HG02588 (cell line): Measurements from ENCODE around the gene ZNF778.

Experiments
- ATAC-seq: cut with Tn5 transposase; IDR thresholded peaks from one replicate; pipeline ENCODE4 v1.9.1; 2021; ENCODE audit warnings: mild to moderate bottlenecking, moderate library complexity; ENCODE audit not compliant: unreplicated experiment

The ZNF778 gene

DNA sequence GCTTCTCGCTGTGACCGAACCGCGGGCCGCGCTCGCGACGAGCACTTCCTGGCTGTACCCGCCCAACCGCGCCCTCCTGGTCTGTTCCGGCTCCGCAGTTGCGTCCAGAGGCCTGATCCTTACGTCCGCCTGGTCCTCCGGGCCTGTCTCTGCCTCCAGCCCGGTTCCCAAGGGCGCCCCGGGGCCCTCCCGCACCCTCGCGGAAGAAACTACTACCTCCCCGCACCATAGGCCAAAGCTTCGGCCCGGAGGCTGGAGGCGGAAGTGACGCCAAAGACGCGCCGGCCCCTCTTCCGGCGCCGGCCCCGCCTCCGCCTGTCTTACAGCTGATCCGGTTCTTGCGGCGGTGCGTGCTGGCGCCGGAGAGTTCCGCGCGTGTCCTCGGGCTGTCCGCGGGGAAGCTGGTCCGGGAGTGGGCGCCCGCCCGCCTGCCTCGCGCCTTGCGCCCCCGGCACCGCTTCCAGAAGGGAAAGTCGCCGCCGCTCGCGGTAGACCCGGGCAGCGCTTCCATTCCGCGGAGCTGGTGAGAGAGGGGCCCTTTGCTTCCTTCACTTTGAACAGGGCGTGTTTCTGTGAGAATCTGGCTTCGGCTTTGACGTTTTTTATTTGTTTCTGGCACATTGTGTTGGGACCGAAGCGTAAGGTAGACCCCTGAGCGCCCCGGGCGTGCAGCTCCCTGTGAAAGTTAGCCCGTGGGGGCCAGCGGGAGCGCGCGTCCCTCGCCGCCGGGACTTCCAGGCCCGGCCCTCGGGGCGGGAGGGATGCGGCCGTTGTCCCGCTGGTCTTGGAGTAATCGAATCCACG, at the start of gene ZNF778:
ZNF778 (plus strand) TSS at position 316 of the 804 bp plus-strand sequence. CDS start 3,425 bp downstream, outside the sequence.
- peak; percentile 82 for ATAC-seq

DNA sequence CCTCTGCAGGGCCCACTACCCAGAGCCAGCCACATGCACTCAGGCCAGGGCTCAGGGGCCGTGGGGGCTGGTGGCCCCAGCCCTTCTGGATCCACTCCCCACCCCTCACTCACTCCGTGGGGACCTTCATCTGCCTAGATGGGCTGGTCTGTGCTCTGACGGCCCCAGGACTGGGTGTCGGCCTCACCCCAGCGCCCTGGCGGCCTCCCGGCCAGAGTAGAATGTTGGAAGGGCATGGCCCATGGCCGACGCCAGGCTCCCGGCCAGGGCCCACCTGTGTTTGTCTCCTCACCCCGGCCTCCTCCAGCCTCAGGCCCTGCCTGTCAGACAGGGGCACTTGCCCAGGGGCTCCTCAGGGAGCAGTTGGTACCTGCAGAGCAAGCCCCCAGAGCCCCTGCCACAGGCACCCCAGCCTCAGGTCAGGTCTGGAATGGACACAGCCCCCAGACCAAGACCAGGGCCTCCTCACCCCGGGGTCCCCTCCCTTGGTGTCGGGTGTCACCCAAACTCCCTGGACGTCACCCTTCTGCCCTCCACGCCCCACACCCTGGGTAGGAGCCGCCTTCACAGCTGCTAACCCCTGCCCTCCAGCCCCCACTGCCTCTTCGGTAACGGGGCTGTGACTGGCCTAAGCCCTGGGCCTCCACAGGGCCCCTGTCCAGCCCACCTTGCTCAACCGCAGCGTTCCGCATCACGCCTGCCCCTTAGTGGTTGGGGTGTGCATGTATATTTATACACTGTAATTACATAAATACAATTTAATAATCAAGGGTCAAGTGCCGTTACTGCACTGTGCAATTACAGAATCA, 48.9 kb upstream of the ZNF778 start:
- no peak for ATAC-seq

DNA sequence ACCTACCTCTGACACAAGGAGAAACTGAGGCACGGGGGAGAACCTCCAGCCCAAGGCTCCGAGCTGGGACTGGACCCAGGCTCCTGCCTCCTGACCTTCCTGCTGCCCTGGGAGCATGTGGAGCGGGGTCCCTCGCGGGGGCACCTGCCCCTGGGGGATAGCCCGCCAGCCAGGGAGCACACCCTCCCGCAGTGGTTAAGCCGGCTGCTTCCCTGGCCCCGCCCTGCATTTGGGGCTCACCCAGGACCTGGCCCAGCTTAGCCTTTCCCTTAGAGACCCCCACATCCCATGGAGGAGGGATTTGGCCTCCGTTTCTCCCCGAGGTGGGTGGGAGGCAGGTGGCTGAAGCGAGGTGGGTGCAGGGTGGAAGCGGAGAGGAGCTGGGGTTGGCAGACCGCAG, 47.7 kb upstream of the ZNF778 start:
- ATAC-seq, result no peak

DNA sequence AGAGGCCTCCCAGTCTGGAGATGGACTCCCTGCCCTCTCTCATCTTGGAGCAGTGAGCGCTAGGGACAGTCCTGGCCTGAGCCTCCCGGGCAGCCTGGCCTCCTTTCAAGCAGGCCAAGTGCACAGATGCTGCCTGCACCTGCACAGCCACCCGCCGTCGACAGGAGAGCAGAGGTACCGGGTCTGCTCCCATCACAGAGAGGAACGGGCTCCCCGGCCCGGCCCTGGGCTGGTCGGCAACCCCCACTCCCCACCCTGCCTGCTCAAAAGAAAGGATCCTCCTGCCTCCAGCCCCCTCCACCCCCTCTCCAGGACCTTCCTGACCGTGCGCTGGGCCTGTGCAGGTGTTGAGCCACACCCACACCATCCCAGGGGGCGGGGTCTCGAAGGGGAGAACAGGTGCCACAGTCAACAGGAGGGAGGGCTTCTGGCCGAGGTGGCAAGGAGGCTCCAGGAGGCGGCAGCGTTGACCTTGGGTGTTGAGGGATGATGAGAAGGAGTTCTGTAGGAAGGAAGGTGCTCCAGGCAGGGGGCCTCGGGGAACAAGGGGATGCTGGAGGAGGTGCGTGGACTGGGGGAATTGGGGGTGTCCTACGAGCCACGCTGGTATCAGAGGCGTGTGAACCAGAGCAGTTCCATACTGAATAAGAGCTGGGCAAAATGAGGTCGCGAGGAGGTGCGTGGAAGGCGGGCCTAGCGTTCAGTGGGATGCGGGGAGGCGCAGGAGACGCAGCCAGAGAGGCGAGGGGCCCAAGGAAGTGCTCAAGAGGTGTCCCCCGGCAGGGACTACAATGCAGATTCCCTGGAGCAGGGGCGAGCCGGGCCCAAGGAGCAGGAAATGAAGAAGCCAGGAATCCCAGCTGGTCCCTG, 46.9 kb upstream of the ZNF778 start:
- no peak for ATAC-seq

DNA sequence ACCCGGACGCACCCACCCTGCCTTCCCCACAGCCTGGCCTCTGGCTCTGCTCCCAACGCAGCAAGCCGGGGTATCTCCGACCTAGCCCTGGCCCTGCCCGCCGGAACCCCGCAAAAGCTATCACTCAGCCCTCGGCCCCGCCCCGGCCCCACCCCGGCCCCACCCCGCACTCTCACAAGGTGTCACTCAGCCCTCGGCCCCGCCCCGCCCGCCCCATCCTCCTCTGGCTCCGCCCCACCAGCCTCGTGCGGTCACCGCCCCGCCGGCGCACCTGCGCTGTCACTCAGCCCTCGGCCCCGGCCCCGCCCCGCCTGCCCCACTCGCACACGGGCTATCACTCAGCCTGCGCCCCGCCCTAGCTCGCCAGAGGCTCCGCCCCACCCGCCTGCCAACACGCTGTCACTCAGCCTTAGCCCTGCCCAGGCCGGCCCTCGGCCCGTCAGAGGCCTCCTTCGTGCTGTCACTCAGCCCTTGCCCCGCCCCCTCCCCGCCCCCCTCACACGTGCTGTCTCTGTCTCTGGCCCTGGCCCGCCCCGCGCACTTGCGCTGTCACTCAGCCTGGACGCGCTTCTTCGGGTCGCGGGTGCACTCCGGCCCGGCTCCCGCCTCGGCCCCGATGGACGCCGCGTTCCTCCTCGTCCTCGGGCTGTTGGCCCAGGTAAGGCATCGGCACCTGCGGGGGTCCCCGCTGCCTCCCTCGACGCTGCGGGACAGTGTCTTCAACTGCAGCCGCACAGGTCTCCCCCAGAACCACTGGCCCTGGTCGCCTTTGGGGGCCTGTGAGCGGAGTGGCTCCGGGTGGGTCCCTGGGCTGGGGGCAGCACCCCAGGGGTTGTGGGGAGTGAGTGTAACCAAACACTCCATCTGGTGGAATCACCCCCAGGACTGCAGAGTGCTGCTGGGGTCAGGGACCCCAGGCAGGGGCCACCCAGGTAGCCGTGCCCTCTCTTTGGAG, 46.0 kb upstream of the ZNF778 start, which contains the start of gene CDH15:
CDH15 (plus strand) TSS at position 533 of the 955 bp plus-strand sequence; CDS start at position 617, 84 bp downstream.
- peak; percentile 79 for ATAC-seq

DNA sequence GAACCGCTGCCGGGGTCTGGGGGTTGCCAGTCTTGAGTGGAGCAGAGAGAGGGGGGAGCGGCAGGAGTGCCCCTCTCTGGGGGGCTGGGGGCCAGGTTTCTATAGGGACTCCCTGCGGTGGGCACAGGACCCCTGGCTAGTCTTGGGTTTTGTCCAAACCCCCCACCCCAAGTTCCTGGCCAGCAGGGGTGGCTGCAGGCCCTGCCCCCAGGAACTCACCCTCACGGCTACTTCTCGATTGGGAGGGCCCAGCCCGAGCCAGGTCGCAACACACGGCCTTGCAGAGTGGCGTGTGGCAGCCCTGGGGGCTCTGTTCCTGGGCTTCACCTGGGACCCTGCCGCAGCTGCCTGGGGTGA, 45.4 kb upstream of the ZNF778 start:
- no peak for ATAC-seq

DNA sequence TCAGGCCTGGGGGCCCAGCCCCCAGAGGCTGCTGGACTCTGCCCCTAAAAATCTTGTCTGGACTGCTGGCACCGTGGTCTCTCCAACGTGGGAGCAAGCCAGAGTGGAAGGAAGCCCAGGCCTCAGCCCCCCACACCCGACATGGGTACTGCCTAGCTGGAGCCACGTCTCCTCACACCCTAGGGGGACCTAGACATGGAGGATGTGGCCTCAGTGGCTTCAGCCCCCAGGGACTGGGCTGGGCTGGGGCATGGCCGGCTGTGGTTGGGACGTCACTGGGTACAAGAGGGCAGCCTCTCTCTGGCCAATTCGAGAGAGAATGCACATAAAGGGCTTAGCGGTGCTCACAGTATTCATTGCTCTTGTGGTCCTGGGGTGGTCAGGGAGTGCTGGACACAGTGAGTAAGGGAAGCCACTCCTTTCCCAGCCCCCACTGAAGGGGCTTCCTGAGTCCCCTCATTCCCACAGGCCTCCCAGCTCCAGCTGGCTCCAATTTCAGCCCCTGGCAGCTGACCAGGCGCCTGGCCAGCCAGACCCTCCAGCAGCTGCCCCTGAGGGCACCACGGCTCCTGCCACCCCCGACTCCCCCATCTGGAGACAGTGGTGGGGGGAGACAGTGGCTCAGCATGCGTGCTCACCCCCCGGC, 44.9 kb upstream of the ZNF778 start:
- no peak for ATAC-seq

DNA sequence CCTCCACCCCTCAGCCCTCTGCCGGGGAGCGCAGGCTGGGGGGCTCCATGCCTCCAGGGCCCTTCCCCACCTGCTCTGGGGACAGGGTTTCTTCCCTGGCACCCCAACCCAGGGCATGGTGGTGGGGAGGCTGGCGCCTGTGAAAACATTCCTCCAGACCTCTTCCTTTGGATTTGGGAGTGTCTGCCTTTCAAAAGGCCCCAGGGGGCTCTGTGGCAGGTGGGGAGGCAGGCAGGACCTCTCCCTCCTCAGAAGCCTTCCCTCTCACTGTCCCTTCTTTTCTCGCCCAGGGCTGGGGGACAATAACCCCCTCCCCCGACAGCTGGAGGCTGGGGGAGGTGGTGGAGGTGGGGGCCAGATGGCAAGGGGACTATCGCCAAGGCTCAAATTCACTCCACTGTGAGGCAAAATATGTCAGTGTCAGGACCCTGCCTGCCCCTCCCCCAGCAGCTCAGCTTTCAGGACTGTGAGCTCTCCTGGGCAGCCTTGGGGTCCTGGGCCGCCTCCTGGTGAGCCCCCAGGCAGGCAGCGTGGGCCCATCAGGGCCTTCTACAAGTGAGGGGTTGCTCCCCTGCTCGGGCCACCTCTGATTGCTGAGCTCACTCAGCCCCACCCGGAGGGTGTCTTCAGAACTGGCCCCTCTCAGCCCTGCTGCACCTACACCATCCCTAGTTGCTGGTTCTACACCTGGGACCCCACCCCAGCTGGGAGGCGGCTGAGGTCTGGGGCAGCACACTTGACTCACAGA, 44.2 kb upstream of the ZNF778 start:
- no peak for ATAC-seq

DNA sequence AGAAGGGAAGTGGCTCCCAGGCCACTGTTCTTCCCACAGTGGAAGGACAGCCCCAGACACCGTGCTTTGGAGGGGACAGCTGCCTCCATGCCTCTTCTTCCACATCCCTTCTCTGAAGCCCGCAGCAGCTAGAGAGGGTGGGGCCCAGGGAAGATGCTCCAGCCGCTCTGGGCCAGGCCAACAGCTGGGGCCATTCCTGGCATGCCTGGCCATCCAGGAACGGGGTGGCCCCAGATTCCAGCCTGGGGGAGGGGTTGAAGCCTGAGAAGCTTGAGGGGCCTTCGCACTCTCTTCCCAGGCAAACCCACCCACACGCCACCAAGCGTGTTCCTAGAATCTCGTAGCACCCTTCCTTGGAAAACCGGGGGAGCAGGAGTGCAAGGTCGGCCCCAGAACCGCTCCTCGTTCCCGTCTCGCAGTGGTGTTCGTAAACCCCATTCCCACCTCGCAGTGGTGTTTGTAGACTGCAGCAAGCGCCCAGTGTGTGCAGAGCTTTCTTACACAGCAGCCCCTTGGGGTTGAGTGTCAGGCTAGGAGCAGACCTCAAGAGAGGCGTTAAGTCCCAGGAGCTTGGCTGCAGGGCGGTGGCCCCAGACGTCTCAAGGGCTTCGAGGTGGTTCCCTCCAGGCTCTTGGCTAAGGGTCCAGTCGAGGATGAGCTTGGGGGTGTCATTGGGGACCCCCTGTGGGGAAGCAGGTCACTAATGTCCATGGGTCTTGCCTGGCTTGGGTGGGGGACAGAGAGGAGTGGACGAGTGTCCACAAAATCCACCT, 43.3 kb upstream of the ZNF778 start:
- no peak for ATAC-seq

DNA sequence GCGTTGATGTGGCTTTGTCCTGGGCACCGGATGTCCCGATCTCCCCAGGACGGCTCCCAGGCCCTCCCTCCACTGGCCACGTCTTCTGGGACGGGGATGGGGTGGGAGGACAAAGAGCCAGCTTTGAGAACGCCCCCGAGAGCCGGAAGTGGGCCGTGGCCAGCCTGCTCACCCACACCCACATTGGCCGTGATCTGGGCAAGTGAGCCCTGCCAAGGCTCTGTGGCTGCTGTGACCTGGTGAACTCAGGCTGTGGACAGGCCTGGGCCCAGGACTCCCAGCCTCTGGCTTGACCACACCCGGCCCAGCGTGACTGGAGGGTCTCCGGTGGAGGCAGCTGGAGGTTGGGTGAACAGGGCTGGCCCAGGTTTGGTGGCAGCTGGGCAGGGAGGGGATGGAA, 42.6 kb upstream of the ZNF778 start:
- ATAC-seq, result no peak

DNA sequence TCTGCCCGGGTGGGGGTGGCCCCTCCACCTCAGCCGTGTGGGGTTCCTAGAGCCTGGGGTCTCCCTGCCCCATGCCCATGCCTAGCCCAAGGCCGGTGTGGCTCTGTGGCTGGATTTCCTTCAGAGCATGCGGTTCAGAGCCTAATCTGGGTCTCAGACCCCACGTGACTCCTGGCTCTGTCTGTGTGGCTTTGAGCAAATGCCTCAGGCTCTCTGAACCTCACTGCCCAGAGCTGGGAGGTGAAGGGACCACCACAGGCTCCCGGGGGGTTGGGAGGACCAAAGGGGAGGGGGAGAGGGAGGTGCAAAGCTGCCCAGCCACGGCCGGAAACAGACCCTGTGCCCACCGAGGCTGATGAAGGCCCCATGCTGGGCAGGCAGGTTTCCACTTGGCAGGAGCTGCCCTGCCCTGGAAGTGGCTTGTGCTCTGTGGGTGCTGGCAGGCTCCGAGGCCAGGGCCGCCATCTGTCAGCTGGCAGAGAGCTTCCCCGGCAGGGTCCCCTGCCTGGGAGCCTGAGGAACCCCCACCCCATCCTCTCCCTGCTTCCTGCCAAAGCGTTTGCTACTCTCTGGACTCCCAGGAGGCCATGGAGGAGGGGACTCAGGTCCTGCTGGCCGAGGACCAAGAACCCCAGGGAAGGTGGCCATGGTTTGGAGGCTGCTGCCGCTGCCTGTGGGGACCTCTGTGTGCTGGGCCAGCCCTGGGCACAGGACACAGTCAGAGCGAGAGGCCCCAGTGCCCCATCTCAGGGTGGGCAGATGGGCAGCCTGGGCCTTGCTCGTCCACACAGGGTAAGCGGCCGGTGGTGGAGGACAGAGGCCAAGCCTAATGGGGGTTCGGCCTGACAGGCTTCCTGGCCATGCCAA, 42.0 kb upstream of the ZNF778 start:
- no peak for ATAC-seq

DNA sequence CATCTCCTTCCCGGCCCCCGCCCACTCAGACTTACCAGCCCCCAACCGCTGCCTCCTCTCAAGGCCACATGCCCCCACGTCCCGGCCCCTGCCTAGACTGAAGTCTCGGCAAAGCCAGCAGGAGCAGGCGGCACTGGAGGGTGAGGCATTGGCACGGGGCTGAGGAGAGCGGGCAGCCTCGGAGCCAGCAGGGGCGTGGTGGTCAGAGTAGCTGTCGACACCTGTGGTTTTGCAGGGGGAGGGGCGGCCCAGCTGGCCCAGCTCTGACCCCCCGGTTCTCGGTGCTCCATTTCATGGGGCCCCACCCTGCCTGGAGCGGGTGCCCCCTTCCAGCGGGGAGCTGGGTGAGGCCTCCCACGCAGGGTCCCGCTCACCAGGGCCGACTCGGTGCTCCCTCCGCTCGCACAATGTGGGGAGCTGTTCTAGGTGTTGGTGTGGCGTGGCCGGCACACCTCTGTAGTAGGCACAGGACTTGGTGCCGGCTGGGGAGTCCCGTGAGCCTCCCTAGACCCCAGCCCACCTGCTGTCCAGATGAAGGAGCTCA, 41.3 kb upstream of the ZNF778 start:
- ATAC-seq, result no peak

DNA sequence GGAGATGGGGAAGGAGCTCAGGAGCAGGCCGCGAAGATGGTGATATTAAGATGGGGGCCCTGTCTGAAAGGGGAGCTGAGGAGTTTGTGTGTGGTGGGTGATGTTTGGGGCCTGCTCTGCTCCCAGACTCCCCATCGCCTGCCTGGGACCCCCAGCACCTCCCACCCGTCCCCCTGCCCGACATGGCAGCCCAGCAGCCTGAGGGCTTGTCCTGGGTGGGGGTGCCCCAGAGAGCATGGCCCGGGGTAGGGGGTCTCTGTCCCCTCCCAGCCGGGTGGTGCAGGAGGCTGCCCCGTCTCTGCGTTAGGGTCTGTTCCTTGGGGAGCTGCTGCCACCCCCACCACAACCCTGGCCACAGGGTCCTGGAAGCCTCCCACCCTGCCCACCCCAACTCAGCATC, 40.8 kb upstream of the ZNF778 start:
- ATAC-seq, result no peak

DNA sequence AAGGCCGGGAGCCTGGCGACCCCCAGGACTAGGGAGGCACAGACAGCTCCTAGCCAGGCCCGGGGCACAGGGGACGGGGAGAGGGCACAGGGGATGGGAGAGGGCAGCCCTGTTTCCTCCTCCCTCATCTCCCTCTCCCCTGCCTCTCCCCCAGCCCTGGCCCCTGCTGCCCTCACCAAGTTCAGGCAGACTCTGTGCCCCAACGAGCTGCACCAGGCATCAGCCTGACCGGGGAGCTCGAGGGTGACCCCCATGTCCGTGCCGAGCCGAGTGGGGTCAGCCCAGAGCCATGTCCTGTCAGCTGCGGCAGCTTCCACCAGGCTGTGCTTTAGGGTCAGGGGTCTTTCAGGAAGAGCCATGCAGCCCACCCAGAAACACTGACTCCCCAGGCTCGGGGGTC, 40.0 kb upstream of the ZNF778 start:
- ATAC-seq, result no peak

DNA sequence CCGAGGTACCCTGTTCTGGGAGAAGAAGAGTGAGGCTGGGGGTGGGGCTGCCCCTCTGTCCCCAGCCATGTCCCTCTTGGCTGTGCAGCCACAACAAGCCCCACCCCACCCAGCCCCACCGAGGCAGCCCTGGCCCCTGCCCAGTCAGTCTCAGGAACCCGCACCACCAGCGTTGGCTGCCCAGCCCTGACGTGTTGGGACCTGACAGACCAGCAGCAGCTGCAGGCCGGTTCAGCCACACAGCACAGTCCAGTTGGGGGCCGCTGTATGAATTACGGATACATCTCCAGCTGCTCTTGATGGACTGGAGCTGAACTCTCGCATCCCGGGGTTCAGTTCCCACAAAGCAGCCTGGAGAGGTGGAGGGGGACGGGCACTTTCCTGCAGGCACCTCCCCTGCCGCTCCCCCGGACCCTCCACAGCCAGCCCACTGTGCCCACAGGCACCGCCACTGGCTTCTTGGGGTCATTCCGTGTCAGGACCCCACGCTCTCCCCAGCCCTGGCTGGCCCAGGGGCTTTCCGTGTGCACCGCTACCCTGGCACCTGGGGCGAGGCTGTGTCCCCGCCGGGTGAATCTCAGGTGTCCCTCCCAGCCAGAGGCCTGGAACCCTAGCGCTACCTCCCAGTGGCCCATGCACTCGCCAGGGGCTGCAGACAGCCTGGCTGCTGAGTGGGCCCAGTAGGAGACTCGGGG, 38.9 kb upstream of the ZNF778 start:
- ATAC-seq, result no peak

DNA sequence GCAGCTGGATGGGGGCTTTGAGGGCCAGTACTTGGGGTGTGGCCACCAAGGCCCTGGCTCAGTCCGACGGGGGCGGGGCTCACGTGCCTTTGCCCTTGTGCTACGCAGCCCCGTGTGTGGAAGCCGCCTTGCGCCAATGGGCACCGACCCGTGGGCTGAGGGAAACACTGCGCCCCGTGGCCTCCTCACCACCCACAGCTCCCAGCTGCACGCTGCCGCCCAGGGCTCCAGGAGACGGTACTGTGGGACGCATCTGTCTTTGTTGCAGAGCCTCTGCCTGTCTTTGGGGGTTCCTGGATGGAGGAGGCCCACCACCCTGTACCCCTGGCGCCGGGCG, 38.4 kb upstream of the ZNF778 start:
- no peak for ATAC-seq
